Gastroesophageal sphincter (tissue), 3 donors: Measurements from ENCODE around the gene OXCT1.

Source experiments
- CTCF ChIP-seq, 4 experiments: fragments of 200-600 bp in 2 of 4; fragments of 450-650 bp in 2 of 4; sonication (generic) in 1 of 4; IDR thresholded peaks; one replicate each; pipeline ENCODE4 v1.5.1; 2017 to 2019; ENCODE audit warnings: antibody characterized with exemption in 4 of 4, mild to moderate bottlenecking in 2 of 4, moderate library complexity in 2 of 4
- EP300 ChIP-seq: sonication (generic); formaldehyde crosslinking; IDR thresholded peaks from one replicate; pipeline ENCODE4 v1.6.1; 2017; ENCODE audit warnings: antibody characterized with exemption, mild to moderate bottlenecking
- POLR2A ChIP-seq, 2 donors: fragments of 450-650 bp; IDR thresholded peaks; one replicate each; pipeline ENCODE4 v1.6.1; 2017; ENCODE audit warnings: antibody characterized with exemption in 2 of 2, mild to moderate bottlenecking in 2 of 2, moderate library complexity in 1 of 2
- POLR2AphosphoS5 ChIP-seq: sonication (generic); formaldehyde crosslinking; IDR thresholded peaks from one replicate; pipeline ENCODE4 v1.6.1; 2017; ENCODE audit warnings: antibody characterized with exemption

GRCh38 chr5:41856644-41857491 lies 13.4 kb downstream of the OXCT1 start:
- TF ChIP-seq CTCF (IDR thresholded peaks at IDR 0.05) (peak; percentile 55 to 81 (median 69)), POLR2A (IDR thresholded peaks at IDR 0.05) (no peak), POLR2AphosphoS5 (no peak), EP300 (no peak)
